AG08395 (cell line): ENCODE results near the gene PTPRD.

Experiments used
- DNase-seq: peaks from one replicate; pipeline ENCODE4 v3.0.0; 2012; ENCODE audit warnings: mixed read lengths, low spot score

Gene PTPRD

DNA sequence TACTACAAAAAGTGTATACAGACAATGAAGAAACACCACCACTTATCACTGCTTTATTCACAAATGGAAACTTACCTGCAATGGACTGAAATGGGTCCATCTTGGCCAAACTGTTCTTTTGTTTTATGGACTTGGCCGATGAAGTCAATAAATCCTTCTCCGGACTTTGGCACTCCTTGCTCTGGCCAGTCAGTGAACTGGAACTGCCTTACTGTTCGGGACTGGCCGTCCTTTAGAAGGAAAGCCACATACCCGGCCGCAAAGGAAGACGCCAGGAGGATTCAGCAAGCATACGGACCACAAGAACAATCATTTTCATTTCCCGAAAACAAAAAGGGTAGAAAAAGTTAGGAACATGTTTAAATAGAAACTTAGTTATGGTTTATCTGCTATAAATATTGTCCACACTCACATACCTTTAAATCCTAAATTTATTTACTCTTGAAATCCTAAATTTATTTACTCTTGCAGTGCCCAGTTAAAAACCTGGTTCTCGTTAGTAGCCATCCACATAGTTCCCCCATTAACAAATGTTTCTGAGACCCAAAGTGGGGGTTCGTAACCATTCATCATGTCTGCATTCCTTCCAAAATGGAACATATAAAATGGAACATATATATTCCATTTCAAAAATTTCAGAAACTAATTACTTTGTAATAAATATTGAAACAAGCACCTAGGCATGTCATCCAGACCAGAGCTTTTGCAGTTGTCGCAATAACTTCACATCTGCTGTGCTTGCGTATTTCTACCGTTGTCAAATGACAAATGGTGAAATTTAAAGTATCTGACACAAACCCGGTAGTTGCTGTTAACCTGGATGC lies 2281.1 kb downstream of the PTPRD start:
- DNase-seq, result no peak

DNA sequence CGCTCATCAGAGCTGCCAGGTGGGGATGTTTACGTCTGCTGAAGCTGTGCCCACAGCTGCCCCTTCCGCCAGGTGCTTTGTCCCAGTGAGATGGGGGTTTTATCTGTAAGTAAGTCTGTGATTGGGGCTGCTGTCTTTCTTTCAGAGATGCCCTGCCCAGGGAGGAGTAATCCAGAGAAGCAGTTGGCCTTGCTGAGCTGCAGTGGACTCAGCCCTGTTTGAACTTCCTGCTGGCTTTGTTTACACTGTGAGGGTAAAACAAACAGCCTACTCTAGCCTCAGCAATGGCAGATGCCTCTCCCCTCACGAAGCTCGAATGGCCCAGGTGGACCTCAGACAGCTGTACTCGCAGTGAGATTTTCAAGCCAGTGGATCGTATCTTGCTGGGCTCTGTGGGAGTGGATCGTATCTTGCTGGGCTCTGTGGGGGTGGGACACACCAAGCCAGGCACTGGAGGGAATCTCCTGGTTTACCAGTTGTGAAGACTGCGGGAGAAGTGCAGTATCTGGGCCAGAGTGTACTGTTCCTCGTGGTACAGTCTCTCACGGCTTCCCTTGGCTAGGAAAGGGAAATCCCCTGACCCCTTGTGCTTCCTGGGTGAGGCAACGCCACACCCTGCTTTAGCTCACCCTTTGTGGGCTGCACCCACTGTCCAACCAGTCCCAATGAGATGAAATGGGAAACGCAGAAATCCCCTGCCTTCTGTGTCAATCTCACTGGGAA lies 2283.1 kb downstream of the PTPRD start:
- no peak for DNase-seq

DNA sequence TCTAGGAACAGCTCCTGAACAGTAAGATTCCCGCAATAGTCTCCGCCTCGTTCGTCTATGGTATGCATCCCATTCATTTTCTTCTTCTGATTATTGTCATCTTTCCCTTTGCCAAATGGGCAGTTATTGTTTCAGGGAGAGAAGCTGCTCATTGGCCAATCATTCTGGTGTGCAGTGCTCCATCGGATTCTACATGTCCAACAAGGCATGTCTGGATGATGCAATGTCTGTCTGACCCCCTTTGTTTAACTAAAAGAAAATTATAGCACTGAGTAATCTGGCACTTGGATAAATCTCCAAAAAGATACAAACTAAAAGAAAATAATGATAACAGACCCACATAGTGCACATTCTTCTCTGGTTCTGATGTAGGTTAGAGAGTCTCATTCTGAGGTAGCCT lies 2297.6 kb downstream of the PTPRD start:
- no peak for DNase-seq

DNA sequence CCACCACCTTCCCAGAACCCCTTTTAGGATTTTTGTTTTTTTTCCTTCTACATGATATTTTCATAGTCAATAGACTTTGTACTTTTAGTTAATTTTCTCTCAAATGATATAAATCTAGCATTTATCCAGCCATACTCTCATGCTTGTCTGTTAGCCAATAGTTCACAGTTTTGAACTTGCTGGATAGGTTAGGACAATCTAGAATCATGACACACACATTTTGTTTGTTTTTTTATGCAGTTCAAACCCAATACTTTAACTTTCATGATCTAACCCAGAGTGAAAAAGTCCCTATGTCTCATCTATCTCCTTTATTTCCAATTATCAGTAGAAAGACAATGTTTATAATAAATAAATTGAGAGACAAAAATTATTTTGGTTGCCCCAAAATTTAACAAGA lies 2303.5 kb downstream of the PTPRD start:
- no peak for DNase-seq

DNA sequence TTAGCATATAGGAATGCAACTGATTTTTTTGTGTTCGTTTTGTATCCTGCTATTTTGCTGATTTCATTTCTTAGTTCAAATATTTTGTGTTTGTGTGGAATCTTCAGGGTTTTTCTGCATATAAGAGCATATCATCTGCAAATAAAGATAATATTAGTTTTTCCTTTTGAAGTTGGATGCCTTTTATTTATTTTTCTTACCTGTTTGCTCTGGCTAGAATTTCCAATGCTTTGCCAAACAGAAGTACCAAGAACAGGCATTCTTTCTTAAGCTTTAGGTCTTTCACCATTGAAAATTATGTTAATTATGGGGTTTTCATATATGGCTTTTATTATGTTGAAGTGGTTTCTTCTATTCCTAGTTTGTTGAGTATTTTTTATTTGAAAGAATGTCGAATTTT lies 2308.1 kb downstream of the PTPRD start:
- no peak for DNase-seq

DNA sequence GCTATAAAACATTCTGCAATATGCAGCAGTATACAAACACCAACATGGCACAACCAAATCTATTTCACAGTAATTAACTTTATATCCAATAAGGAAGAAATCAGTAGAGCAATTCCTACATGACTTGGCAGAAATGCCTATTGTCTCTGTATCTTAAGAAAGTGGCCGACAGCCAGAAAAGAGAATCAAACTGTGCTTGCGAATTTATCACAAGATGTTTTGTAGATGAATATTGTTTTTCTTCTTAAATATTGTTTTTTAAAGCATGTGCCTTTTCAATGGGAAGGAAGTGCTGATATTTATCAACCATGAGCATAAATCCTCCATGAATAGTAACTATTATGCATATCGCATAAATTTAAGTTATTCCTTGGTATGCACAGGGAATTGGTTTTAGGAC lies 2311.5 kb downstream of the PTPRD start:
- DNase-seq, result no peak

DNA sequence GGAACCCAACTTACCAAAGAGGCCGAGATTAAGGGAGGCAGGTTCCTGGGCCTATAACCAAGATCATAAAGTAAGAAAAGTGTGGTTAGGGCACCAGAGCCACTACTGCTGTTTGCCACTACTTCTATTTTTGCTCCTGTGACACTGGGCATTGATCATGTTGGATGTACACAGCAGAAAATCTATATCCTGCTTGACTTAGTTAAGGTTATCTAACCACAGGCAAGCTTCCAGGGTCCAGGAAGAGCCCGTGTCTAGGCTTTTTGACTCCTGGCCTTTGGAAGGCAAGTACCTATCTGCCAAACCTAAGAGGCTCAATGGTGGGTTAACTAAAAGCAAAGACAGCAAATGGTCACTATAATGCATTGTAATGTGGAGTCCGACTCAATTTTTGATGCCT lies 2315.8 kb downstream of the PTPRD start:
- DNase-seq, result no peak

DNA sequence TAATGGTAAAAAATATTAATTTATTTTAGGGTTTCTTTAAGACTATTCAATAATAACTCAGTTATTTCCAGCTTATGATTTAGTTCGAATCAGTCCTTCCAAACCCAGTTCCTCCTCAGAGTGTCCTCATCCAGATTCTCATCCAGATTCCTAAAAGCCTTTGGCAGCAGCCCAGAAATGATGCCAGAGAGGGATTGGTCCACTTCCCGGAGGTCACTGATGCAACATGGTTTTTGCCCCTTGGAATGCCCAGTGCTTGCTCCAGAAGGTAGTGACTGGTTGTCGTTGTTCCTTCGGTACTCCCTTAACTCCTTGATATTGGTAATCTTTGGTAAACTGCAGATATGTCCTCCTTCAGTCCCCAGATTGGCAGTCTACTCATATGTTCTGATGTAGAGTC lies 2320.1 kb downstream of the PTPRD start:
- DNase-seq, result no peak

DNA sequence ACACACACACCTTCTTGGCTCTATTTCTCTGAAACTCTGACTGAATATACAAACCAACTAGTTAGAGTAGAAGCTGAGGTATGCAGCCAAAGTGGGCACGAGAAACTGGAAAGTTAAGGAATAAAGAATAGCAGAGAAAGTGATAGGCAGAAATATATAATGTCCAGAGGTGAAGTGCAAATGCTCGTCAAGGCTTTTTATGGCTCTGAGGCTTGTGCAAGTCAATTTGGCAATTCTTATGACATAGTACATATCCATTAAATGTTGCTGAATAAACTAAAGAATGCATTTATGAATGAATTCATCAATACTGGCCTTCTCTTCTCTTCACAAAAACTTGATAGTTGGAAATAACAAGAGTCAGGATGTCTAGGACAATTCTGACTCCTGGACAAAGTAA lies 2323.1 kb downstream of the PTPRD start:
- no peak for DNase-seq

DNA sequence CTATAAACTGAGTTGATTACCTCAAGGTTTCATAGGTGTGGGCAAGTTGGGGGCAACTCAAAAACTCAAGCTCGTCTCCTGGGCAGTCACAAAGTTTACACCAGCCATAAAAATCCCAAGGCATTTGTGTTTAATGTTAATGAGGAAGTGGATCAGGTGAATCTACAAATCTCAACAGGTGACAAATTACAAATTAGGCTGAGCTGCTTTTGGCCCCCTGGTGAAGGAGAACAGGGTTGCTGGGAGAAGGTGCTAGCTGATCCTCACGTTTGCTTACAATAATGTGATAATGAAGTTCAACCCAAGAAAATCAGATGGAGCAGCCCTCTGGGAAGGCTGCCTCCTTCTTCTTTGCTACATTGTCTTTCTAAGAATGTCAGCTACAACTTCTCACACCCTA lies 2324.8 kb downstream of the PTPRD start:
- no peak for DNase-seq

DNA sequence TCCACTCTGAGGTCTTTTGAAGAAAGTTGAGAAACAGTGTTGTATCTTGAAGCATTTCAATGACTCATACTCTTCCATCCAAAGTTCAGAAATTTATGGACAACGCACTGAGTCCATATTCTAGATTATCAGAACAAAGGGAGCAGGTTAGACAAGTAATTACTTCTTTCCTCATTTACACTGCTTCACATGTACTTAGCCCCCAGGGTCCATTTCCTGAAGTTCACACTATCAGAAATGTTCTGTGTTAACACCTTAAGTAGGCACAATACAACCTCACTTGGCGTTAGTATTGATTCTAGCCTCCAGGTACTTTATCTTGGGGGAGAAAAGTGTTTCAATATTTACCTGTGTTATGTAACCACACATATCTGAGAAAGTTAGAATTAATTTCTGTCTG lies 2325.3 kb downstream of the PTPRD start:
- DNase-seq, result no peak

DNA sequence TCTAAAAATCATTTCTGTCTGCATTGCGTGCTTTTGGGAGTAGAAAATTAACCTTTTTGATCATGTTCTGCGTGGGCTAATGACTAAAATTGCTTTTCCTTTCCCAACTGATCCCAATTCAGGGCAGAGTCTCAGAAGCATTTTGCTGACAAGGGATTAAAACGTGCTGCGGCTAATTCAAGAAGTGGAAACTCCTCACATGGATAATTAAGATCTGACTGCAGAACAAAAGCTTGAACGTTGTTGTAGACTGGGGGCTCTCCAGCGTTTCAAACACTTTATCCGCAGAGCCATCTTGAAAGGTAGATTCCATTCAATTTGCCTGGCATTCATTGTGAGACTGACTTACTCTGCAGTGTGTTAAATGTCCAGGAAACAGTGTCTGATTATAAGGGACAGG lies 2327.9 kb downstream of the PTPRD start:
- DNase-seq, result no peak

DNA sequence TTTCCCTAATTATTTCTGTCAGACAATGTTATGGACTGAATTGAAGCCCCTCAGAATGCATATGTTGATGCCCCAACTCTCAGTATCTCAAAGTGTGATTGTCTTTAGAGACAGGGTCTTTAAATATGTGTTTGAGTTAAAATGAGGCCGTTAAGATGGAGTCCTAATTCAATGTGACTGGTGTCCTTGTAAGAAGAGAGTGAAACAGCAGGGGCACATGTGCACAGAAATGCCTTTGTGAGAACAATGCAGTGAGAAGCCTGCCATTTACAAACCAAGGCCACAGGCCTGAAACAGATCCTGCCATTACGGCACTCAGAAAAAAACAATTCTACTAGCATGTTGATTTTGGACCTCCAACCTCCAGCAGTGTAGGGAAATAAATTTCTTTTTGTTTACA lies 2330.3 kb downstream of the PTPRD start:
- DNase-seq, result no peak

DNA sequence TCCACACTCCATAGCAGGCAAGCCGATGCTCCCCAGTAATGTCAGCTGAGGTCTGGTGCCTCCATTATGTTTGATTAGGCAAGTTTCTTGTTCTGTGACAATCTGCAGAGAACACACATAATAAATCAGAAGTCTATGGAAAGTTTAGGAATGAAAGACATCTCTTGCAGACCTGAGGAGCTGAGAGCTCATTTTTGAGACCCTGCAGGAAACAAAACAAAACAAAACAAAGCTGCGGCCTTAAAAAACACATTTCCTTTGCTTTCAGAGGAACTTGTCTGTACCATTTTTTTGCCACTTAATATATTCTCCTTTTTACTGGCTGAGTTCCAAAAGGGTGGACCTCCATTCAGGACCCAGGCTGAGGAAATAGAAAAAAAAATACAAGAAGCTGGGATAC lies 2332.0 kb downstream of the PTPRD start:
- no peak for DNase-seq

DNA sequence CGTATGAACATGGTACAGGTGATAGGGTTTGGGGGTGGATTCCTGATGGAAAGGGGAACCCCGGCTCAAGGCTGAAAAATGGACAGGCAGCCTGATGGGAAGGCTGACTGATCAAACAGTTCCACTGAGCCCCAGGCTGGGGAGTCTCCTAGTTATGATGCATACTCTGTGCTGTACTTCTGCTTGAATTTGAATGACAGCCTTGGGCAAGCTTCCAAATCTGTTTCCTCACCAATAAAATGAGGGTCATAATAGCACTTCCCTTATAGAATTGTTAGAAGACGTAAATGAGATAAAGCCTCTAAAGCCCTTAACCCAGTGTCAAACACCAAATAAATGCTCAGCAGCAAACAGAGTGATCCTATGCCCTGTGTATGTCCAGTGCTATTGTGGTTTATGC lies 2334.8 kb downstream of the PTPRD start:
- no peak for DNase-seq

DNA sequence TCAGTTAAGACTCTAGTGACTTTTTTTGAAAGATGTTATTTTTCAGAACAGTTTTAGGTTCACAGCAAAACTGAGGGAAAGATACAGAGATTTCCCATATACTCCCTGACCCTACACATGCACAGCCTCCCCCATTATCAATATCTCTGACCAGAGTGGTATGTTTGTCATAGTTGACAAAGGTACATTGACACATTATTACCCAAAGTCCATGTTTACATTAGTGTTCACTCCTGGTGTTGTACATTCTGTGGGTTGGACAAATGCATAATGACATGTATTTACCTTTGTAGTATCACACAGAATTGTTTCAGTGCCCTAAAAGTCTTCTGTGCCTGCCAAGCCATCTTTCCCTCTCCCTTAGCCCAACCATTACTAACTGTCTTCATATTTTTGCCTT lies 2342.6 kb downstream of the PTPRD start:
- no peak for DNase-seq

DNA sequence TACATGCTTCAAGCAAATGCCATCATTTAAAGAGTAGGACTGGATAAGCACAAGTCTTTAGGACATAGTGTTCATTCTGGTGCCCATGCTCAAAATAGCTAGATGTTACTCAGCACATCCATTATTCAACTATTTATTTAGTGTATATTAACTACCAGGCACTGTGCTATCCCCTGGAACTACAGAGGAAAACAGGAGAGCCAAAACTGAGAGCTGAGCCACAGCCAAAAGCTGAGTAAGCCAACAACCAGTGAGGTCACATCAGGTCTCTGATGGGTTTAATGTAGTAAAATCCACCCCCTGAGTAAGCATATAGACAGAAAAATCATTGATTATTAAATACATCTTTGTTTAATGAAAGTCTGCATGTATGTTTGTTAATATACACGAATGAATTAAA lies 2343.9 kb downstream of the PTPRD start:
- no peak for DNase-seq

DNA sequence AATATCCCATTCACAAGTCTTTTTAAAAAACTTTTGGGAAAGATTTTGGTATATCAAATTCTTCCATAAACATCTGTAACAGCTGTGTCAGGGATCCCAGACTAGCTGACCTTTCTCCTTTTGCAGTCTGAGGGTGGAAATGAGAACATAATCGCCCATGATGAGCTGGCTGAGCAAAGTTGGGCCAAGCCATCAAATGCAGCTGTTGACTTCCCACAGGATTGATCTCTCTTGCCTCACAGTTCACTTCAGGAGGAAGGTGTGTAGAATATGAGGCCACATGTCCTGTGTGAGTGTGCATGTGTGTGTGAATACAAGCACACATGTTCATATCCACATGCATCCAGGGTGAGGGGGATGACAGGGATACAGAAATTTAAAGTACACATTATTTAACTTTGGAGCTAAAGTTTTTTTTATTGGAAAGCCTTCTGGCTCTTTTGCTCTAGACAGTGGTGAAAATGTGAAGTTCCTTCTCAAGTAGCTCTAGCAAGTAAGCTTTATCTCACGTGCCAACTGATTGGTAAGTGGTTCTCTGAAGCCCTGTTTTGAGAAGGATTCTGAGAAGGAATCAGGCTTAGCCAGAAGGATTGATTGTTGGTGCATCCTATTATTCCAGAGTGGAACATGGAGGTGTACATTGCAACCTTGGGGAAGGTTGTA lies 2344.5 kb downstream of the PTPRD start:
- no peak for DNase-seq

DNA sequence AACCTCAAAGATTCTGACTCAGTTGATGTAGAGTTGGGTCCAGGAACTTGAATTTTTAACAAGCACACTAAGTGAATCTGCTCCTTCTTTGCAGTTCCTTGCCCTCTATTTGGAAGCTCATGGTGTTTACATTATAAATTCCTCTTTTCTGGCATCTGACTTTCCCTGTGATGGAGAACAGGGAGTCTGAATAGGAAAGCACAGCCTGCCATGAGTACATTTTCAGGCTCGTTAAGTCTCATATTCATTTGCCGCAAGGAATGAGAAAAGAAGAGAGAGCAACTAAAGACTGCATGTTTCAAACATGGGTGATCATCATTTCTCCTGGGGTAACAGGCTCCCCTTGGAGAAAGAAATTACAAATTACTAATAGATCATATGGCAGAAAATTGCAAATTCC lies 2345.2 kb downstream of the PTPRD start:
- DNase-seq, result no peak

DNA sequence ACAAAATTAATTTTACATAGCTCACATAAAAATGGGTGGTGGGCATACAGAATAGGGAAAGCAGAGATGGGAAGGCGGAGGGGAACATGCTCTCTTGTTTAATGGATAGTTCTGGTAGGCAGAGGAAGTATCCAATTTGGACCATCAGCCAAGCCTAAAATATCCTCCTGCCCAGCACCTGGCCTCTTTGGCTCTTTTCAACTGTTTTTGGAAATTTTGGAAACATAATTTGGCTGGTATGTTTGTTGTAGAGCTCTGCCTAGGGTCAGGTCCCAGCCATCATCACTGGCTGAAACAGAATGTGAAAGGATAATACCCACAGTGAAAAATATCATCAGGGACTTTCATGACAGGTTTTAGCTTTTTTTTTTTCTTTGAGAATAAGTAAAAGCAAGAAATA lies 2345.9 kb downstream of the PTPRD start:
- no peak for DNase-seq

DNA sequence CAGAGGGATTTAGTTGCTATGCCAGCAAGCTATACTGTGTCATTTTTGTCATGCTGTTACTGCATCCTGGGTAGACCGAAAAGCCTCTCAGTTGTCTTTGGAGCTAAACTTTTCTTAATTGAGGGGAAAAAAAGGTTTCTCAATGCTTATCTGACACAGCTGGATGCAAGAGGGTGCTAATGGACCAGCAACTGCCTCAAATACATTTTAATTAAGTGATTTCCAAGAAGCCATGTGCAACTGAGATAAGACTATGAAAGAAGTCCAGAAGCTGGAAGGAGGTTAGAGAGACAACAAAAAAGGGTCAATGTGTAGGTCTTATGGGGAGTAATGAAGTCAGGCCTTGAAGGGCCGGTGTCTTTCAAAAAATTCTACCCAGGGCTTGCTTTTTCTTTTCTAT lies 2347.5 kb downstream of the PTPRD start:
- DNase-seq, result no peak
